PC-3 (cell line): ENCODE data around the gene MAGEA10. TPM values are rescaled to one million over a fixed set of nuclear protein-coding genes. Genes with fewer than 3 reads are reported as not detected.

Source experiments
- ATAC-seq: fragments of 200-7000 bp; cut with Tn5 transposase; 2 replicates; pipeline ENCODE4 v1.9.1; 2020; ENCODE audit warnings: mild to moderate bottlenecking, moderate library complexity
- BruUV-seq: library from RNA; stranded (reverse); fragments of 400-500 nt; replicated peaks from 2 replicates; lab custom pipeline; 2021; lab: Mats Ljungman, UMichigan
- CTCF ChIA-PET: fragments of 300-600 bp; sonication (Branson Sonifier 250); formaldehyde crosslinking; loops from one replicate; lab custom pipeline; 2022; ENCODE audit warnings: antibody characterized with exemption; lab: Charles Lee
- POLR2A ChIA-PET: fragments of 300-600 bp; sonication (Branson Sonifier 250); formaldehyde crosslinking; loops from one replicate; lab custom pipeline; 2022; ENCODE audit warnings: antibody characterized with exemption; ENCODE audit not compliant: unreplicated experiment; lab: Charles Lee
- DNase-seq: peaks from one replicate; pipeline ENCODE4 v3.0.0-alpha.2; 2015
- H2AFZ ChIP-seq: fragments of 300-600 bp; sonication (generic); 2 replicates; pipeline ENCODE4 v1.6.0; 2016; ENCODE audit warnings: antibody characterized with exemption, low read length
- H3F3A ChIP-seq: fragments of 300-600 bp; sonication (generic); one replicate; pipeline ENCODE4 v1.6.0; 2017; ENCODE audit warnings: antibody characterized with exemption, low read length, control low read depth, mild to moderate bottlenecking; ENCODE audit not compliant: unreplicated experiment
- H3K27ac ChIP-seq: fragments of 300-600 bp; sonication (generic); 2 replicates; pipeline ENCODE4 v1.5.1; 2016; ENCODE audit warnings: mild to moderate bottlenecking, low read length
- H3K27me3 ChIP-seq: fragments of 300-600 bp; sonication (generic); 2 replicates; pipeline ENCODE4 v1.6.1; 2016; ENCODE audit warnings: low read length, mixed read lengths
- H3K36me3 ChIP-seq: fragments of 300-600 bp; sonication (generic); 2 replicates; pipeline ENCODE4 v1.6.1; 2016; ENCODE audit warnings: low read depth, mixed run types, low read length, mixed read lengths
- H3K4me1 ChIP-seq: fragments of 300-600 bp; sonication (generic); 2 replicates; pipeline ENCODE4 v1.5.1; 2016; ENCODE audit warnings: low read length; ENCODE audit not compliant: insufficient read depth
- H3K4me2 ChIP-seq: fragments of 300-600 bp; sonication (generic); 2 replicates; pipeline ENCODE4 v1.6.0; 2016; ENCODE audit warnings: low read length
- H3K4me3 ChIP-seq: fragments of 300-600 bp; sonication (generic); 2 replicates; pipeline ENCODE4 v1.5.1; 2016; ENCODE audit warnings: mild to moderate bottlenecking, low read length, mixed read lengths
- H3K79me2 ChIP-seq: fragments of 300-600 bp; sonication (generic); 2 replicates; pipeline ENCODE4 v1.6.1; 2017; ENCODE audit warnings: low read length, mixed read lengths
- H3K9ac ChIP-seq: fragments of 300-600 bp; sonication (generic); 2 replicates; pipeline ENCODE4 v1.6.0; 2016; ENCODE audit warnings: mild to moderate bottlenecking, low read length
- H3K9me2 ChIP-seq: fragments of 300-600 bp; sonication (generic); replicated peaks from 2 replicates; pipeline ENCODE4 v1.6.1; 2016; ENCODE audit warnings: mixed run types, low read length, mixed read lengths
- H3K9me3 ChIP-seq: fragments of 300-600 bp; sonication (generic); 2 replicates; pipeline ENCODE4 v1.6.1; 2016; ENCODE audit warnings: low read length, mixed read lengths
- H4K20me1 ChIP-seq: fragments of 300-600 bp; sonication (generic); 2 replicates; pipeline ENCODE4 v1.6.1; 2016; ENCODE audit warnings: low read length, mixed read lengths
- EZH2 ChIP-seq: fragments of 300-600 bp; sonication (generic); IDR thresholded peaks from one replicate; pipeline ENCODE4 v1.6.1; 2017; ENCODE audit warnings: antibody characterized with exemption, mild to moderate bottlenecking, low read length; ENCODE audit not compliant: unreplicated experiment
- EZH2phosphoT487 ChIP-seq: fragments of 300-600 bp; sonication (generic); IDR thresholded peaks from 2 replicates; pipeline ENCODE4 v1.6.1; 2018; ENCODE audit warnings: mild to moderate bottlenecking, antibody characterized with exemption, low read length, borderline replicate concordance
- intact Hi-C: fragments of 100-400 bp; cut with micrococcal nuclease; formaldehyde crosslinking; loops from 2 replicates; pipeline ENCODE4 v1.9.0; 2023
- total RNA-seq: library from RNA; depleted of rRNA; stranded (reverse); fragments of >200 nt; gene quantifications from 2 replicates; pipeline ENCODE4 v1.2.3, GENCODE V29; 2014
- TF ChIP-seq, protein P1 (sequence below): fragments of 300-600 bp; sonication (generic); conservative IDR thresholded peaks from 2 replicates; pipeline ENCODE4 v1.5.1; 2017; ENCODE audit warnings: antibody characterized with exemption, low read depth, mild to moderate bottlenecking, low read length

Gene MAGEA10
- total RNA-seq, 1 experiment from 2014 or later: not detected

DNA sequence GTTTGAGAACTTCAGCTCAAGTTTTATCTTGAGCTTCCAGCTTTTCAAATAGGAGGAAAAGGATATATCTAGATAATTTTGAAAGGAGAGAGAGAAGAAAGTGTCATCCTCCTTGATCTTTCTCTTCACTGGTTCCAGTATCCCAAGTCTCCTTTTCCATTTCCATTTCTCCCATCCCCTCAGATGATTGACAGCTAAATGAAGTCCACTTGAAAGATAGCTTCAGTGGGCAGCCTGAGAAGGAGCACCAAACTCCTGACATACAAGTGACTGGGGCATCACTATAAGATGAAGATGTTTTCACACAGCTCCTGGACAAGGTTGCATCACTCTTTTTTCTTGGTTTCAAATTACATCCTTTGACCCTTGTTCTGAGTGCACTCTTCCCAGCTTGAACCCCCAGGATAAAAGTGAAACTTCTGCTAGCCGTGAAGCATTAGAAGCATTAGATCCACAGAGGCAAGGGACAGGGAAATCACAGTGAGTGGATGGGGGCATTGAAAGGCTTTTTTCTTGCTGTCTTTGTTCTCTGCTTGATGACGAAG lies 17.5 kb upstream of the MAGEA10 start:
- BruUV-seq: no TSS peak

GRCh38 chrX:152154050-152154449 lies 15.7 kb upstream of the MAGEA10 start:
- H3K9me2 ChIP-seq: no peaks in the 10 kb centered on the region
- DNase-seq: no peak
- H3K4me3 ChIP-seq: no peak overlapping the region
- no peak for ATAC-seq
- H2AFZ ChIP-seq: no peak overlapping the region
- H3F3A ChIP-seq: no peaks in the 10 kb centered on the region
- no peaks in the 10 kb centered on the region for H3K4me1 ChIP-seq
- no peaks in the 10 kb centered on the region for H3K79me2 ChIP-seq
- H3K4me2 ChIP-seq: no peak overlapping the region
- no peaks in the 10 kb centered on the region for H3K9me3 ChIP-seq
- H4K20me1 ChIP-seq: no peaks in the 10 kb centered on the region
- no TSS peak for BruUV-seq
- POLR2A ChIA-PET: no interaction called here
- TF ChIP-seq EZH2phosphoT487: no peak
- CTCF ChIA-PET: no interaction called here
- intact Hi-C loops: no loop called here
- H3K27ac ChIP-seq: no peak overlapping the region
- H3K27me3 ChIP-seq: no peaks in the 10 kb centered on the region
- H3K36me3 ChIP-seq: no peaks in the 10 kb centered on the region
- no peak overlapping the region for H3K9ac ChIP-seq

More for the DNA sequence above, 17.5 kb upstream of the MAGEA10 start:
- Histone ChIP-seq H2AFZ (no peak overlapping the region), H3K9ac (no peak overlapping the region), H3F3A (no peaks in the 10 kb centered on the region), H3K27me3 (no peaks in the 10 kb centered on the region), H3K36me3 (no peaks in the 10 kb centered on the region), H3K4me3 (no peak overlapping the region), H3K27ac (no peak overlapping the region), H3K9me3 (no peaks in the 10 kb centered on the region), H3K4me1 (no peaks in the 10 kb centered on the region), H4K20me1 (no peaks in the 10 kb centered on the region), H3K9me2 (no peaks in the 10 kb centered on the region), H3K79me2 (no peaks in the 10 kb centered on the region), H3K4me2 (no peak overlapping the region)
- intact Hi-C loops: no loop called here
- CTCF ChIA-PET: no interaction called here
- ATAC-seq (no peak), DNase-seq (no peak)
- TF ChIP-seq EZH2phosphoT487 (no peak), EZH2 (no peak)
- TF ChIP-seq, protein P1, sequence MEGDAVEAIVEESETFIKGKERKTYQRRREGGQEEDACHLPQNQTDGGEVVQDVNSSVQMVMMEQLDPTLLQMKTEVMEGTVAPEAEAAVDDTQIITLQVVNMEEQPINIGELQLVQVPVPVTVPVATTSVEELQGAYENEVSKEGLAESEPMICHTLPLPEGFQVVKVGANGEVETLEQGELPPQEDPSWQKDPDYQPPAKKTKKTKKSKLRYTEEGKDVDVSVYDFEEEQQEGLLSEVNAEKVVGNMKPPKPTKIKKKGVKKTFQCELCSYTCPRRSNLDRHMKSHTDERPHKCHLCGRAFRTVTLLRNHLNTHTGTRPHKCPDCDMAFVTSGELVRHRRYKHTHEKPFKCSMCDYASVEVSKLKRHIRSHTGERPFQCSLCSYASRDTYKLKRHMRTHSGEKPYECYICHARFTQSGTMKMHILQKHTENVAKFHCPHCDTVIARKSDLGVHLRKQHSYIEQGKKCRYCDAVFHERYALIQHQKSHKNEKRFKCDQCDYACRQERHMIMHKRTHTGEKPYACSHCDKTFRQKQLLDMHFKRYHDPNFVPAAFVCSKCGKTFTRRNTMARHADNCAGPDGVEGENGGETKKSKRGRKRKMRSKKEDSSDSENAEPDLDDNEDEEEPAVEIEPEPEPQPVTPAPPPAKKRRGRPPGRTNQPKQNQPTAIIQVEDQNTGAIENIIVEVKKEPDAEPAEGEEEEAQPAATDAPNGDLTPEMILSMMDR: no peak
- POLR2A ChIA-PET: no interaction called here

DNA sequence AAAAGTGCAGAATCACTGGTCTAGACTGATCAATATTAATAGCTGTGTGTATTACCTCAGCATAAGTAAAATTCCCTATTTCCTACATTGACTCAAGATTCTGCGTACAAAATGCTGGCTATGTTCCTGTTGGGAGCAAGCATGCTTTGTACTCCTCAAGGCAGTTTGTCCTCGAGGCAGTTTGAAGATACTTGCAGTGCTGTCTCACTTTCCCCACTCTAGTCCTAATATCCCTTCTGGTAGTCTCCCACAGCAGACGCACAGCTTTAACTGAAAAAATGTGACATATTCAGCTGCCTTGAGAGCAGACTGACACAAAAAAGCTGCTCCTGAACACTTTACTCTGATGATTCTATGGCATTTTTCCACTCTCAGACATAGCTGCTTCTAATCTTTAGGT lies 12.9 kb upstream of the MAGEA10 start:
- Histone ChIP-seq H3K9me3 (no peaks in the 10 kb centered on the region), H3K9me2 (no peaks in the 10 kb centered on the region), H2AFZ (no peak overlapping the region), H3K4me1 (no peaks in the 10 kb centered on the region), H3K27ac (no peak overlapping the region), H3K4me2 (no peak overlapping the region), H3K9ac (no peak overlapping the region), H3K4me3 (no peak overlapping the region), H3K27me3 (no peaks in the 10 kb centered on the region), H3F3A (no peaks in the 10 kb centered on the region), H4K20me1 (no peaks in the 10 kb centered on the region), H3K79me2 (no peaks in the 10 kb centered on the region), H3K36me3 (no peaks in the 10 kb centered on the region)
- ATAC-seq (no peak), DNase-seq (no peak)
- ChIA-PET POLR2A (no interaction called here), CTCF (no interaction called here)
- intact Hi-C loops: no loop called here
- no TSS peak for BruUV-seq
- TF ChIP-seq EZH2: no peak
- TF ChIP-seq, protein P1: no peak
- TF ChIP-seq EZH2phosphoT487: no peak
